K562 (cell line): Measurements from ENCODE around the gene KNG1. TPM values are rescaled to one million over a fixed set of nuclear protein-coding genes. Genes with fewer than 3 reads are reported as not detected.
"Not testable (repeated sequence)": the region's sequence is repeated elsewhere in the genome, so short reads cannot be mapped to it uniquely, and the experiment has no call there.

Experiments used
- ATAC-seq: fragments of 200-7000 bp; cut with Tn5 transposase; 3 replicates; pipeline ENCODE4 v1.9.1; 2020; ENCODE audit warnings: moderate library complexity
- BruUV-seq: library from RNA; stranded (reverse); fragments of 400-500 nt; replicated peaks from 2 replicates; lab custom pipeline; 2021; lab: Mats Ljungman, UMichigan
- CTCF ChIA-PET: fragments of 300-600 bp; formaldehyde crosslinking; extraction: SDS; loops from one replicate; lab custom pipeline; 2021; ENCODE audit warnings: low intra/inter-chr PET ratio; lab: Yijun Ruan, JAX
- POLR2A ChIA-PET: fragments of 300-600, 350-650 bp; sonication (Branson Sonifier 250); formaldehyde crosslinking; extraction: SDS; loops from one replicate; lab custom pipeline; 2021; ENCODE audit warnings: antibody characterized with exemption, inconsistent platforms; lab: Yijun Ruan, JAX
- DNase-seq, 4 experiments: peaks; one replicate each; pipeline versions ENCODE4 v3.0.0 to v3.0.0-alpha.2; 2011 to 2018; ENCODE audit warnings: low spot score in 3 of 4, mixed read lengths in 3 of 4; ENCODE audit errors: extremely low read depth in 1 of 4
- FAIRE-seq: peaks from 2 replicates; lab custom pipeline; 2011; peaks lifted over from hg19 to GRCh38; lab: Jason Lieb, UNC
- H2AFZ ChIP-seq: 2 replicates; pipeline ENCODE4 v1.6.0; 2011; ENCODE audit warnings: low read depth, low read length, control low read depth, inconsistent platforms
- H3K27ac ChIP-seq: fragments of 200-600 bp; 3 replicates; pipeline ENCODE4 v1.8.0; 2011; ENCODE audit warnings: low read depth, mild to moderate bottlenecking, control low read depth, inconsistent platforms, low read length, moderate library complexity, mixed read lengths; ENCODE audit errors: extremely low read depth
- H3K27me3 ChIP-seq, 2 experiments: fragments of 300-600 bp in 1 of 2; 2 replicates in 1 of 2; 3 replicates in 1 of 2; pipeline versions ENCODE4 v1.6.0 to v1.8.0; 2011; ENCODE audit warnings: inconsistent platforms in 2 of 2, low read length in 2 of 2, mild to moderate bottlenecking in 1 of 2, mixed read lengths in 1 of 2, moderate library complexity in 1 of 2; ENCODE audit not compliant: control insufficient read depth in 2 of 2, insufficient read depth in 2 of 2
- H3K36me3 ChIP-seq: fragments of 300-600 bp; 3 replicates; pipeline ENCODE4 v1.8.0; 2011; ENCODE audit warnings: mild to moderate bottlenecking, low read length, inconsistent platforms; ENCODE audit not compliant: control insufficient read depth, insufficient read depth
- H3K4me1 ChIP-seq, 2 experiments: fragments of 200-600 bp in 1 of 2; replicated peaks in 1 of 2; 2 replicates in 1 of 2; 3 replicates in 1 of 2; pipeline versions ENCODE4 v1.5.1 to v1.8.0; 2011; ENCODE audit warnings: inconsistent platforms in 2 of 2, low read length in 2 of 2, mild to moderate bottlenecking in 1 of 2, mixed read lengths in 1 of 2, moderate library complexity in 1 of 2; ENCODE audit not compliant: control insufficient read depth in 2 of 2, insufficient read depth in 2 of 2
- H3K4me2 ChIP-seq: 2 replicates; pipeline ENCODE4 v1.6.1; 2011; ENCODE audit warnings: low read length, control low read depth, inconsistent platforms, mixed read lengths; ENCODE audit not compliant: insufficient read depth
- H3K4me3 ChIP-seq: fragments of 200-600 bp; sonication (generic), shearing (Covaris generic); 2 replicates; pipeline ENCODE4 v1.5.1; 2016; ENCODE audit warnings: control low read depth, inconsistent platforms
- H3K79me2 ChIP-seq: fragments of 200-600 bp; 3 replicates; pipeline ENCODE4 v1.8.0; 2011; ENCODE audit warnings: low read length, inconsistent platforms; ENCODE audit not compliant: control insufficient read depth, insufficient read depth
- H3K9ac ChIP-seq, 2 experiments: 2 replicates each; pipeline versions ENCODE4 v1.6.0 to v1.6.1; 2011; ENCODE audit warnings: low read depth in 2 of 2, low read length in 2 of 2, control low read depth in 1 of 2, inconsistent platforms in 1 of 2, mild to moderate bottlenecking in 1 of 2, mixed read lengths in 1 of 2; ENCODE audit not compliant: insufficient read depth in 1 of 2
- H3K9me1 ChIP-seq: one replicate; pipeline ENCODE4 v1.6.0; 2011; ENCODE audit warnings: inconsistent platforms, mild to moderate bottlenecking, low read length, moderate library complexity; ENCODE audit not compliant: control insufficient read depth, insufficient read depth
- H3K9me3 ChIP-seq: replicated peaks from 2 replicates; pipeline ENCODE4 v1.5.1; 2011; ENCODE audit warnings: low read depth, low read length, inconsistent platforms; ENCODE audit not compliant: control insufficient read depth, insufficient read depth
- H4K20me1 ChIP-seq: replicated peaks from 2 replicates; pipeline ENCODE4 v1.6.1; 2011; ENCODE audit warnings: low read length, inconsistent platforms, mixed read lengths; ENCODE audit not compliant: control insufficient read depth, insufficient read depth
- L3MBTL2 ChIP-seq: fragments of 450-650 bp; IDR thresholded peaks from 2 replicates; pipeline ENCODE4 v1.6.1; 2016; ENCODE audit warnings: mild to moderate bottlenecking, moderate library complexity
- SUPT5H ChIP-seq: fragments of 450-650 bp; IDR thresholded peaks from 2 replicates; pipeline ENCODE4 v1.6.1; 2016
- ZNF282 ChIP-seq: sonication (generic); formaldehyde crosslinking; IDR thresholded peaks from 2 replicates; pipeline ENCODE4 v1.8.1; 2023; ENCODE audit warnings: missing genetic modification reagents
- ZNF586 ChIP-seq: fragments of 450-650 bp; formaldehyde crosslinking; conservative IDR thresholded peaks from 2 replicates; pipeline ENCODE4 v1.4.0; 2020; ENCODE audit warnings: mild to moderate bottlenecking, moderate library complexity
- in situ Hi-C: fragments of 300-500 bp; cut with MboI; formaldehyde crosslinking; loops from 4 replicates; pipeline ENCODE4 v1.15.0; 2018; ENCODE audit warnings: inconsistent platforms, mixed read lengths
- intact Hi-C: fragments of 100-400 bp; cut with micrococcal nuclease; formaldehyde crosslinking; loops from 2 replicates; pipeline ENCODE4 v1.14.2; 2022
- polyA plus RNA-seq, 8 experiments: library from polyadenylated mRNA; depleted of rRNA in 4 of 8; stranded (reverse) in 5 of 8; unstranded in 3 of 8; fragments of >200 nt; fragmentation: Nextera tagmentation in 2 of 8; fragmentation: Illumina TruSeq in 1 of 8; extraction: Ambion mirVana in 2 of 8; extraction: Trizol in 1 of 8; gene quantifications; 2 replicates each; pipeline versions ENCODE4 v1.2.1 to v1.2.3, GENCODE V29; 2011 to 2014; ENCODE audit warnings: inconsistent platforms in 1 of 8, missing spikeins in 1 of 8
- total RNA-seq, 7 experiments: library from RNA; depleted of rRNA in 6 of 7; stranded (reverse); fragments of >200 nt in 6 of 7; fragmentation: Illumina TruSeq in 2 of 7; extraction: Trizol in 2 of 7; gene quantifications; 2 replicates each; pipeline versions ENCODE4 v1.2.1 to v1.2.3, GENCODE V29; 2011 to 2021; ENCODE audit warnings: low replicate concordance in 1 of 7
- TF ChIP-seq, protein P1 (sequence below), 2 experiments: fragments of 450-650 bp; IDR thresholded peaks; 2 replicates each; pipeline ENCODE4 v1.6.1; 2018; ENCODE audit warnings: mild to moderate bottlenecking in 2 of 2, low read depth in 1 of 2; ENCODE audit not compliant: partially characterized antibody in 2 of 2

KNG1 gene
- total and polyA plus RNA-seq, 9 of the 15 experiments (the other 6 are each of a cell fraction or from before 2014, with no cell fraction given): 0.09 TPM; not detected in 8

DNA sequence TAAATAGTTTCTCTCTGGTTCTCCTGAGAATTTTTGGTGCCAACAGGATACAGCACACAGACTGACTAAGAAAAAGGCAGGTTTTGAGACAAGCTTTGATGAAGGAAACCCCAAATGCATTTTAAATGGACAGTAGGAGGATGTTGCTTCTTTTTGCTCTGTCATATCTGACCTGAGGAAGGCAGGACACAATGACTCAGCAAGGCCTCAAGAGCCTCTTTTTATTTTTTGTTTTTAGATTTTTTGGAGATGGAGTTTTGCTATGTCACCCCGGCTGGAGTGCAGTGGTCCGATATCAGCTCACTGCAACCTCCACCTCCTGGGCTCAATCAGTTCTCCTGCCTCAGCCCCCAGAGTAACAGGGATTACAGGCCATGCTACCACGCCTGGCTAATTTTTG is 16.9 kb upstream of the KNG1 start (continued):
- TF ChIP-seq, protein P1, sequence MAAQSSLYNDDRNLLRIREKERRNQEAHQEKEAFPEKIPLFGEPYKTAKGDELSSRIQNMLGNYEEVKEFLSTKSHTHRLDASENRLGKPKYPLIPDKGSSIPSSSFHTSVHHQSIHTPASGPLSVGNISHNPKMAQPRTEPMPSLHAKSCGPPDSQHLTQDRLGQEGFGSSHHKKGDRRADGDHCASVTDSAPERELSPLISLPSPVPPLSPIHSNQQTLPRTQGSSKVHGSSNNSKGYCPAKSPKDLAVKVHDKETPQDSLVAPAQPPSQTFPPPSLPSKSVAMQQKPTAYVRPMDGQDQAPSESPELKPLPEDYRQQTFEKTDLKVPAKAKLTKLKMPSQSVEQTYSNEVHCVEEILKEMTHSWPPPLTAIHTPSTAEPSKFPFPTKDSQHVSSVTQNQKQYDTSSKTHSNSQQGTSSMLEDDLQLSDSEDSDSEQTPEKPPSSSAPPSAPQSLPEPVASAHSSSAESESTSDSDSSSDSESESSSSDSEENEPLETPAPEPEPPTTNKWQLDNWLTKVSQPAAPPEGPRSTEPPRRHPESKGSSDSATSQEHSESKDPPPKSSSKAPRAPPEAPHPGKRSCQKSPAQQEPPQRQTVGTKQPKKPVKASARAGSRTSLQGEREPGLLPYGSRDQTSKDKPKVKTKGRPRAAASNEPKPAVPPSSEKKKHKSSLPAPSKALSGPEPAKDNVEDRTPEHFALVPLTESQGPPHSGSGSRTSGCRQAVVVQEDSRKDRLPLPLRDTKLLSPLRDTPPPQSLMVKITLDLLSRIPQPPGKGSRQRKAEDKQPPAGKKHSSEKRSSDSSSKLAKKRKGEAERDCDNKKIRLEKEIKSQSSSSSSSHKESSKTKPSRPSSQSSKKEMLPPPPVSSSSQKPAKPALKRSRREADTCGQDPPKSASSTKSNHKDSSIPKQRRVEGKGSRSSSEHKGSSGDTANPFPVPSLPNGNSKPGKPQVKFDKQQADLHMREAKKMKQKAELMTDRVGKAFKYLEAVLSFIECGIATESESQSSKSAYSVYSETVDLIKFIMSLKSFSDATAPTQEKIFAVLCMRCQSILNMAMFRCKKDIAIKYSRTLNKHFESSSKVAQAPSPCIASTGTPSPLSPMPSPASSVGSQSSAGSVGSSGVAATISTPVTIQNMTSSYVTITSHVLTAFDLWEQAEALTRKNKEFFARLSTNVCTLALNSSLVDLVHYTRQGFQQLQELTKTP (IDR thresholded peaks at IDR 0.05; ENCODE audit: low read depth in 1 of 2, partially characterized antibody in 2 of 2): peak in 1 of 2 experiments; percentile 47
- TF ChIP-seq L3MBTL2: peak; percentile 43; the same call in 1 of the 2 replicates
- no peak for TF ChIP-seq SUPT5H
- no peak for TF ChIP-seq ZNF282 (CRISPR knock-in tag)
- no peak for TF ChIP-seq ZNF586 (CRISPR knock-in tag)

DNA sequence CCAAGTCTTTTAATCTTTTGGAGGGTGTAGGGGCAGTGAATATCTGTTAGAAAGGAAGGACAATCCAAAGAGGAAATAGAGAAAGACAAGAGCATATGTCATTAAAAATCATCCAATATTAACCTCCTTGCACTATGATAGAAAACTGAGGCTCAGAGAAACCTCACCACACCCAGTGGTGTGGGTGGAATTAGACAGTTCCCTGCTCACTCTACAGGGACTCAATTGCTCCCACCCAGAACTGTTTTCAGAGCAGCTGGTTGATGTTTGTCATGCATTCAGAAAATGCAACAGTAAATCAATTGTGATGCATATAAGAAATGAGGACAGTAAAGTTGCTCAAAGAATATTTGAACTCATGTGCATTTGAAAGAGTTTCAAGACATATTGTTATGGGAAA is 14.7 kb upstream of the KNG1 start:
- BruUV-seq, FAIRE-seq, in situ Hi-C loops, H3K79me2 ChIP-seq, H4K20me1 ChIP-seq, POLR2A ChIA-PET, H3K9ac ChIP-seq, H3K4me2 ChIP-seq, H3K9me1 ChIP-seq, ATAC-seq, H3K27ac ChIP-seq, DNase-seq, H3K27me3 ChIP-seq, H3K9me3 ChIP-seq, H3K36me3 ChIP-seq, H3K4me3 ChIP-seq, H2AFZ ChIP-seq, CTCF ChIA-PET, intact Hi-C loops: not testable (repeated sequence)
- peaks cover 7 to 17% of the 10 kb centered on the region in 2 experiments; a peak in 4 of 5 replicates for H3K4me1 ChIP-seq
